Neural cell (in vitro differentiated cells): ENCODE results near the gene NCBP3. TPM values are rescaled to one million over a fixed set of nuclear protein-coding genes. Genes with fewer than 3 reads are reported as not detected.

Experiments used
- H2AFZ ChIP-seq: fragments of 200-600, 300-800 bp; sonication (generic), shearing (Covaris generic); 2 replicates; pipeline ENCODE4 v1.6.0; 2014; ENCODE audit warnings: low read depth, mild to moderate bottlenecking, antibody characterized with exemption, low read length, moderate library complexity
- H3F3A ChIP-seq: fragments of 200-600 bp; shearing (Covaris generic); 2 replicates; pipeline ENCODE4 v1.6.1; 2016; ENCODE audit warnings: mild to moderate bottlenecking, moderate library complexity, mixed read lengths, antibody characterized with exemption, low read length; ENCODE audit not compliant: insufficient read depth, poor library complexity, severe bottlenecking
- H3K27ac ChIP-seq: fragments of 200-600, 300-800 bp; sonication (generic), shearing (Covaris generic); 2 replicates; pipeline ENCODE4 v1.5.1; 2014; ENCODE audit warnings: mild to moderate bottlenecking, low read length, moderate library complexity
- H3K27me3 ChIP-seq: fragments of 300-800, 200-600 bp; sonication (generic), shearing (Covaris generic); 2 replicates; pipeline ENCODE4 v1.6.0; 2014; ENCODE audit warnings: mild to moderate bottlenecking, low read depth, low read length, moderate library complexity; ENCODE audit not compliant: insufficient read depth
- H3K36me3 ChIP-seq: fragments of 300-800, 200-600 bp; sonication (generic), shearing (Covaris generic); 2 replicates; pipeline ENCODE4 v1.5.1; 2014; ENCODE audit warnings: mild to moderate bottlenecking, antibody characterized with exemption, low read length, moderate library complexity; ENCODE audit not compliant: insufficient read depth
- H3K4me2 ChIP-seq: fragments of 300-800, 200-600 bp; sonication (generic), shearing (Covaris generic); 2 replicates; pipeline ENCODE4 v1.6.0; 2014; ENCODE audit warnings: mild to moderate bottlenecking, low read length
- H3K4me3 ChIP-seq: fragments of 300-800, 200-600 bp; sonication (generic), shearing (Covaris generic); 2 replicates; pipeline ENCODE4 v1.5.1; 2014; ENCODE audit warnings: mild to moderate bottlenecking, low read length, moderate library complexity
- H3K79me2 ChIP-seq: fragments of 200-600 bp; shearing (Covaris generic); replicated peaks from 2 replicates; pipeline ENCODE4 v1.6.0; 2014; ENCODE audit warnings: mild to moderate bottlenecking, low read length, moderate library complexity; ENCODE audit not compliant: insufficient read depth
- H3K9ac ChIP-seq: fragments of 300-800, 200-600 bp; sonication (generic), shearing (Covaris generic); 2 replicates; pipeline ENCODE4 v1.6.1; 2016; ENCODE audit warnings: mild to moderate bottlenecking, low read length, mixed read lengths
- H3K9me2 ChIP-seq: fragments of 200-600 bp; shearing (Covaris generic); 2 replicates; pipeline ENCODE4 v1.6.1; 2016; ENCODE audit warnings: mild to moderate bottlenecking, low read length, mixed read lengths; ENCODE audit not compliant: insufficient read depth
- H3K9me3 ChIP-seq: fragments of 200-600, 300-800 bp; sonication (generic), shearing (Covaris generic); 2 replicates; pipeline ENCODE4 v1.6.1; 2016; ENCODE audit warnings: mild to moderate bottlenecking, mixed run types, low read length, moderate library complexity, mixed read lengths
- H4K20me1 ChIP-seq: fragments of 200-600 bp; shearing (Covaris generic); 2 replicates; pipeline ENCODE4 v1.6.1; 2016; ENCODE audit warnings: mild to moderate bottlenecking, mixed run types; ENCODE audit not compliant: insufficient read depth
- EP300 ChIP-seq: fragments of 450-650 bp; conservative IDR thresholded peaks from 2 replicates; pipeline ENCODE4 v1.6.1; 2014; ENCODE audit warnings: antibody characterized with exemption, mild to moderate bottlenecking, moderate library complexity; ENCODE audit not compliant: poor library complexity, severe bottlenecking
- EZH2 ChIP-seq: fragments of 200-600, 300-800 bp; shearing (Covaris generic), sonication (generic); IDR thresholded peaks from 2 replicates; pipeline ENCODE4 v1.6.1; 2014; ENCODE audit warnings: antibody characterized with exemption, low read length, borderline replicate concordance, mild to moderate bottlenecking; ENCODE audit not compliant: insufficient read depth, poor library complexity, severe bottlenecking
- MXI1 ChIP-seq: fragments of 450-650 bp; conservative IDR thresholded peaks from 2 replicates; pipeline ENCODE4 v1.6.1; 2014; ENCODE audit warnings: antibody characterized with exemption, mild to moderate bottlenecking; ENCODE audit not compliant: poor library complexity, severe bottlenecking
- POLR2AphosphoS5 ChIP-seq: IDR thresholded peaks from 2 replicates; pipeline ENCODE4 v1.6.1; 2012
- RAD21 ChIP-seq: fragments of 450-650 bp; conservative IDR thresholded peaks from 2 replicates; pipeline ENCODE4 v1.6.1; 2014; ENCODE audit warnings: antibody characterized with exemption, mild to moderate bottlenecking, moderate library complexity
- SMC3 ChIP-seq: fragments of 450-650 bp; conservative IDR thresholded peaks from 2 replicates; pipeline ENCODE4 v1.6.1; 2014; ENCODE audit warnings: antibody characterized with exemption, mild to moderate bottlenecking, moderate library complexity; ENCODE audit not compliant: poor library complexity
- TAF1 ChIP-seq: IDR thresholded peaks from 2 replicates; pipeline ENCODE4 v1.6.1; 2012; ENCODE audit warnings: low read depth
- polyA plus RNA-seq: library from polyadenylated mRNA; depleted of rRNA; stranded (reverse); fragments of >200 nt; gene quantifications from 2 replicates; pipeline ENCODE4 v1.2.3, GENCODE V29; 2014
- TF ChIP-seq, protein P1 (sequence below): fragments of 450-650 bp; IDR thresholded peaks from 2 replicates; pipeline ENCODE4 v1.5.1; 2014; ENCODE audit warnings: antibody characterized with exemption, mild to moderate bottlenecking, moderate library complexity; ENCODE audit not compliant: poor library complexity, severe bottlenecking
- TF ChIP-seq, protein P2 (sequence below): IDR thresholded peaks from 2 replicates; pipeline ENCODE4 v1.6.1; 2012; ENCODE audit warnings: borderline replicate concordance

Gene NCBP3
- polyA plus RNA-seq, 1 donor from 2014 or later: 132 TPM

DNA sequence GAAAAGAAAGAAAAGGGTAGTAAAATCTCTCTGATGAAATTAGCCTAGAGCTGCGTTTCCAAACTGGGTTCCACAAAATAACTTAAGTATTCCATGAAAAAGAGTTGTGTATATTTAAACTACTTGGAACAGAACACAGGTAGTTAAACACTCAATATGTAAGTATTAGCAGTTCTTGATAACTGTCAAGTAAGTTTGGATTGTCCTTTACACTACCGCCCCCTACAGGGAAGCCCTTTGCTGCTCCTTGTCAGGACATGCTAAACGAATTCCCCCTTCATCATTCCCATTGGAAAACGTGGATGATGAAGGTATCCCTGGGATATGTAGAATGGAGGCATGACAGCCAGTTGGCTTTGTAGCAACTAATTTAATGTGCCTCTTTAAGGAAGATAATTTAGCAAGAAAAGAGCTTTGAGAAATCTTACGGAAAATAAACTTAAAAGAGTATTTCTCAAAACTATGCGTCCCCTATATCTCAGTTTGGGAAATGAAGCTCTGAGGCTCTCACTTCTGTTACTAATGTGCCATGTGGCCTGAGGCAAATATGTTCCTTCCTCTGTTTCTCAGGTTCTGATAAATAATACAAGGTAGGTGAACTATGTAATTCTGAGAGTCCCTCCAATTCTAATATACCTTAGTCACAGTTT lies 18.8 kb downstream of the NCBP3 start:
- Histone ChIP-seq H4K20me1 (peaks cover 4% of the 10 kb centered on the region), H3K9me2 (no peaks in the 10 kb centered on the region), H3K36me3 (peaks cover under 1% of the 10 kb centered on the region), H3K27me3 (no peaks in the 10 kb centered on the region), H3K27ac (no peak overlapping the region), H3K9me3 (no peaks in the 10 kb centered on the region), H3K4me2 (no peak overlapping the region), H3K9ac (no peak overlapping the region), H3F3A (no peaks in the 10 kb centered on the region), H3K79me2 (no peaks in the 10 kb centered on the region), H2AFZ (no peak overlapping the region), H3K4me3 (no peak overlapping the region)
- no peak for TF ChIP-seq EP300
- TF ChIP-seq, protein P1, sequence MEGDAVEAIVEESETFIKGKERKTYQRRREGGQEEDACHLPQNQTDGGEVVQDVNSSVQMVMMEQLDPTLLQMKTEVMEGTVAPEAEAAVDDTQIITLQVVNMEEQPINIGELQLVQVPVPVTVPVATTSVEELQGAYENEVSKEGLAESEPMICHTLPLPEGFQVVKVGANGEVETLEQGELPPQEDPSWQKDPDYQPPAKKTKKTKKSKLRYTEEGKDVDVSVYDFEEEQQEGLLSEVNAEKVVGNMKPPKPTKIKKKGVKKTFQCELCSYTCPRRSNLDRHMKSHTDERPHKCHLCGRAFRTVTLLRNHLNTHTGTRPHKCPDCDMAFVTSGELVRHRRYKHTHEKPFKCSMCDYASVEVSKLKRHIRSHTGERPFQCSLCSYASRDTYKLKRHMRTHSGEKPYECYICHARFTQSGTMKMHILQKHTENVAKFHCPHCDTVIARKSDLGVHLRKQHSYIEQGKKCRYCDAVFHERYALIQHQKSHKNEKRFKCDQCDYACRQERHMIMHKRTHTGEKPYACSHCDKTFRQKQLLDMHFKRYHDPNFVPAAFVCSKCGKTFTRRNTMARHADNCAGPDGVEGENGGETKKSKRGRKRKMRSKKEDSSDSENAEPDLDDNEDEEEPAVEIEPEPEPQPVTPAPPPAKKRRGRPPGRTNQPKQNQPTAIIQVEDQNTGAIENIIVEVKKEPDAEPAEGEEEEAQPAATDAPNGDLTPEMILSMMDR: peak; percentile 66
- TF ChIP-seq, protein P2, sequence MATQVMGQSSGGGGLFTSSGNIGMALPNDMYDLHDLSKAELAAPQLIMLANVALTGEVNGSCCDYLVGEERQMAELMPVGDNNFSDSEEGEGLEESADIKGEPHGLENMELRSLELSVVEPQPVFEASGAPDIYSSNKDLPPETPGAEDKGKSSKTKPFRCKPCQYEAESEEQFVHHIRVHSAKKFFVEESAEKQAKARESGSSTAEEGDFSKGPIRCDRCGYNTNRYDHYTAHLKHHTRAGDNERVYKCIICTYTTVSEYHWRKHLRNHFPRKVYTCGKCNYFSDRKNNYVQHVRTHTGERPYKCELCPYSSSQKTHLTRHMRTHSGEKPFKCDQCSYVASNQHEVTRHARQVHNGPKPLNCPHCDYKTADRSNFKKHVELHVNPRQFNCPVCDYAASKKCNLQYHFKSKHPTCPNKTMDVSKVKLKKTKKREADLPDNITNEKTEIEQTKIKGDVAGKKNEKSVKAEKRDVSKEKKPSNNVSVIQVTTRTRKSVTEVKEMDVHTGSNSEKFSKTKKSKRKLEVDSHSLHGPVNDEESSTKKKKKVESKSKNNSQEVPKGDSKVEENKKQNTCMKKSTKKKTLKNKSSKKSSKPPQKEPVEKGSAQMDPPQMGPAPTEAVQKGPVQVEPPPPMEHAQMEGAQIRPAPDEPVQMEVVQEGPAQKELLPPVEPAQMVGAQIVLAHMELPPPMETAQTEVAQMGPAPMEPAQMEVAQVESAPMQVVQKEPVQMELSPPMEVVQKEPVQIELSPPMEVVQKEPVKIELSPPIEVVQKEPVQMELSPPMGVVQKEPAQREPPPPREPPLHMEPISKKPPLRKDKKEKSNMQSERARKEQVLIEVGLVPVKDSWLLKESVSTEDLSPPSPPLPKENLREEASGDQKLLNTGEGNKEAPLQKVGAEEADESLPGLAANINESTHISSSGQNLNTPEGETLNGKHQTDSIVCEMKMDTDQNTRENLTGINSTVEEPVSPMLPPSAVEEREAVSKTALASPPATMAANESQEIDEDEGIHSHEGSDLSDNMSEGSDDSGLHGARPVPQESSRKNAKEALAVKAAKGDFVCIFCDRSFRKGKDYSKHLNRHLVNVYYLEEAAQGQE: no peak
- TF ChIP-seq TAF1: no peak
- TF ChIP-seq SMC3: peak; percentile 71
- no peak for TF ChIP-seq EZH2
- TF ChIP-seq POLR2AphosphoS5: no peak
- no peak for TF ChIP-seq MXI1
- TF ChIP-seq RAD21: peak; percentile 70

DNA sequence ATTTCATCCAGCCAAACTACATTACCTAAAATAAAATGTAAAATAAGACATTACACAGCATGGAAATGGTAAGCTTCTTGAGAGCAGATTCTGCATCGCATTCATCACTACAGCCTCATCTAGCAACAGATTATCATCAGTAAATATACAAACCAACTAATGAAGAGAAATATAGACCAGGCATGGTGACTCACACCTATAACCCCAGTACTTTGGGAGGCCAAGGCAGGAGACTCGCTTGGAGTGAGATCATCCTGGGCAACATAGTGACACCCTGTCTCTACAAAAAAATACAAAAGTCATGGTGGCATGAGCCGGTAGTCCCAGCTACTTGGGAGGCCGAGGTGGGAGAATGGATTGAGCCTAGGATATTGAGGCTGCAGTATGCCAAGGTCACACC lies 19.9 kb downstream of the NCBP3 start:
- Histone ChIP-seq H4K20me1 (peaks cover 4% of the 10 kb centered on the region), H3K36me3 (peaks cover 6% of the 10 kb centered on the region), H3K9me2 (no peaks in the 10 kb centered on the region), H3K4me3 (no peak overlapping the region), H3K9me3 (no peaks in the 10 kb centered on the region), H3K27ac (no peak overlapping the region), H3K4me2 (no peak overlapping the region), H3K79me2 (no peaks in the 10 kb centered on the region), H3F3A (no peaks in the 10 kb centered on the region), H2AFZ (no peak overlapping the region), H3K9ac (no peak overlapping the region), H3K27me3 (no peaks in the 10 kb centered on the region)
- TF ChIP-seq, protein P2: no peak
- TF ChIP-seq EP300: no peak
